ENCODE results near the gene SLC5A6.

SLC5A6 gene

GRCh38 chr2:27170581-27171337, 41.3 kb downstream of the SLC5A6 start:
- no peak for DNase-seq

- no peak for DNase-seq
These were observed 46.9 kb downstream of the SLC5A6 start for GRCh38 chr2:27164960-27165763.

- DNase-seq, result no peak
These were observed 49.6 kb downstream of the SLC5A6 start for GRCh38 chr2:27162151-27163121.

GRCh38 chr2:27160191-27160590, 51.9 kb downstream of the SLC5A6 start:
- no peak for DNase-seq

- no peak for DNase-seq
These were observed 52.8 kb downstream of the SLC5A6 start for GRCh38 chr2:27159271-27159670.

- no peak for DNase-seq
These were observed 53.6 kb downstream of the SLC5A6 start for GRCh38 chr2:27158468-27158867.

GRCh38 chr2:27155069-27155520, 57.0 kb downstream of the SLC5A6 start:
- no peak for DNase-seq

- DNase-seq, result no peak
These were observed 57.6 kb downstream of the SLC5A6 start for GRCh38 chr2:27154488-27154887.

GRCh38 chr2:27152796-27153464, 59.1 kb downstream of the SLC5A6 start:
- DNase-seq, result no peak

GRCh38 chr2:27152102-27152795, 59.8 kb downstream of the SLC5A6 start:
- no peak for DNase-seq

- DNase-seq, result no peak
These were observed 61.3 kb downstream of the SLC5A6 start for GRCh38 chr2:27150639-27151230.
